Measurements from ENCODE around the gene PROC. TPM values are rescaled to one million over a fixed set of nuclear protein-coding genes. Genes with fewer than 3 reads are reported as not detected.

Gene PROC
- polyA plus RNA-seq, 1 experiment = not detected

DNA sequence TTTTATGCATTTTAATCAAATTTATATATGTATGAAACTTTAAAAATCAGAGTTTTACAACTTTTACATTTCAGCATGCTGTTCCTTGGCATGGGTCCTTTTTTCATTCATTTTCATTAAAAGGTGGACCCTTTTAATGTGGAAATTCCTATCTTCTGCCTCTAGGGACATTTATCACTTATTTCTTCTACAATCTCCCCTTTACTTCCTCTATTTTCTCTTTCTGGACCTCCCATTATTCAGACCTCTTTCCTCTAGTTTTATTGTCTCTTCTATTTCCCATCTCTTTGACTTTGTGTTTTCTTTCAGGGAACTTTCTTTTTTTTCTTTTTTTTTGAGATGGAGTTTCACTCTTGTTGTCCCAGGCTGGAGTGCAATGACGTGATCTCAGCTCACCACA is 5.7 kb downstream of the PROC start:
- Histone ChIP-seq H3K4me3 (ENCODE audit: low read depth, low read length) (peak overlapping the region; percentile 48), H3K27me3 (ENCODE audit: control insufficient read depth, insufficient read depth, low read length) (peaks cover 19% of the 10 kb centered on the region), H3K9me3 (ENCODE audit: control insufficient read depth, insufficient read depth, low read length) (no peaks in the 10 kb centered on the region; the same call in 1 of the 2 replicates), H3K27ac (ENCODE audit: low read depth, low read length) (no peak overlapping the region)
- ChIA-PET POLR2A (no interaction called here), CTCF (interaction anchor here (2.0 kb wide), 1 partner anchor 58 kb away, joined by 6 read pairs; no protein-coding TSS in a partner anchor)
- no peak for DNase-seq (ENCODE audit: low read depth, low spot score)
- TF ChIP-seq, protein P1, sequence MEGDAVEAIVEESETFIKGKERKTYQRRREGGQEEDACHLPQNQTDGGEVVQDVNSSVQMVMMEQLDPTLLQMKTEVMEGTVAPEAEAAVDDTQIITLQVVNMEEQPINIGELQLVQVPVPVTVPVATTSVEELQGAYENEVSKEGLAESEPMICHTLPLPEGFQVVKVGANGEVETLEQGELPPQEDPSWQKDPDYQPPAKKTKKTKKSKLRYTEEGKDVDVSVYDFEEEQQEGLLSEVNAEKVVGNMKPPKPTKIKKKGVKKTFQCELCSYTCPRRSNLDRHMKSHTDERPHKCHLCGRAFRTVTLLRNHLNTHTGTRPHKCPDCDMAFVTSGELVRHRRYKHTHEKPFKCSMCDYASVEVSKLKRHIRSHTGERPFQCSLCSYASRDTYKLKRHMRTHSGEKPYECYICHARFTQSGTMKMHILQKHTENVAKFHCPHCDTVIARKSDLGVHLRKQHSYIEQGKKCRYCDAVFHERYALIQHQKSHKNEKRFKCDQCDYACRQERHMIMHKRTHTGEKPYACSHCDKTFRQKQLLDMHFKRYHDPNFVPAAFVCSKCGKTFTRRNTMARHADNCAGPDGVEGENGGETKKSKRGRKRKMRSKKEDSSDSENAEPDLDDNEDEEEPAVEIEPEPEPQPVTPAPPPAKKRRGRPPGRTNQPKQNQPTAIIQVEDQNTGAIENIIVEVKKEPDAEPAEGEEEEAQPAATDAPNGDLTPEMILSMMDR (IDR thresholded peaks at IDR 0.05; ENCODE audit: low read depth, low read length) = no peak

DNA sequence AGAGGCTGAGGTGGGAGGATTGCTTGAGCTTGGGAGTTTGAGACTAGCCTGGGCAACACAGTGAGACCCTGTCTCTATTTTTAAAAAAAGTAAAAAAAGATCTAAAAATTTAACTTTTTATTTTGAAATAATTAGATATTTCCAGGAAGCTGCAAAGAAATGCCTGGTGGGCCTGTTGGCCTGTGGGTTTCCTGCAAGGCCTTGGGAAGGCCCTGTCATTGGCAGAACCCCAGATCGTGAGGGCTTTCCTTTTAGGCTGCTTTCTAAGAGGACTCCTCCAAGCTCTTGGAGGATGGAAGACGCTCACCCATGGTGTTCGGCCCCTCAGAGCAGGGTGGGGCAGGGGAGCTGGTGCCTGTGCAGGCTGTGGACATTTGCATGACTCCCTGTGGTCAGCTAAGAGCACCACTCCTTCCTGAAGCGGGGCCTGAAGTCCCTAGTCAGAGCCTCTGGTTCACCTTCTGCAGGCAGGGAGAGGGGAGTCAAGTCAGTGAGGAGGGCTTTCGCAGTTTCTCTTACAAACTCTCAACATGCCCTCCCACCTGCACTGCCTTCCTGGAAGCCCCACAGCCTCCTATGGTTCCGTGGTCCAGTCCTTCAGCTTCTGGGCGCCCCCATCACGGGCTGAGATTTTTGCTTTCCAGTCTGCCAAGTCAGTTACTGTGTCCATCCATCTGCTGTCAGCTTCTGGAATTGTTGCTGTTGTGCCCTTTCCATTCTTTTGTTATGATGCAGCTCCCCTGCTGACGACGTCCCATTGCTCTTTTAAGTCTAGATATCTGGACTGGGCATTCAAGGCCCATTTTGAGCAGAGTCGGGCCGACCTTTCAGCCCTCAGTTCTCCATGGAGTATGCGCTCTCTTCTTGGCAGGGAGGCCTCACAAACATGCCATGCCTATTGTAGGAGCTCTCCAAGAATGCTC is 6.6 kb downstream of the PROC start:
- DNase-seq (ENCODE audit: low read depth, low spot score) = no peak
- Histone ChIP-seq H3K27me3 (ENCODE audit: control insufficient read depth, insufficient read depth, low read length) (peaks cover 19% of the 10 kb centered on the region), H3K27ac (ENCODE audit: low read depth, low read length) (no peak overlapping the region), H3K9me3 (ENCODE audit: control insufficient read depth, insufficient read depth, low read length) (no peaks in the 10 kb centered on the region; the same call in 1 of the 2 replicates), H3K4me3 (ENCODE audit: low read depth, low read length) (no peak overlapping the region)
- POLR2A ChIA-PET = no interaction called here
- CTCF ChIA-PET = interaction anchor here (1.8 to 2.0 kb wide), 2 partner anchors 57 to 101 kb away, joined by 5 to 6 read pairs; no protein-coding TSS in a partner anchor
- TF ChIP-seq, protein P1 (IDR thresholded peaks at IDR 0.05; ENCODE audit: low read depth, low read length) = no peak

DNA sequence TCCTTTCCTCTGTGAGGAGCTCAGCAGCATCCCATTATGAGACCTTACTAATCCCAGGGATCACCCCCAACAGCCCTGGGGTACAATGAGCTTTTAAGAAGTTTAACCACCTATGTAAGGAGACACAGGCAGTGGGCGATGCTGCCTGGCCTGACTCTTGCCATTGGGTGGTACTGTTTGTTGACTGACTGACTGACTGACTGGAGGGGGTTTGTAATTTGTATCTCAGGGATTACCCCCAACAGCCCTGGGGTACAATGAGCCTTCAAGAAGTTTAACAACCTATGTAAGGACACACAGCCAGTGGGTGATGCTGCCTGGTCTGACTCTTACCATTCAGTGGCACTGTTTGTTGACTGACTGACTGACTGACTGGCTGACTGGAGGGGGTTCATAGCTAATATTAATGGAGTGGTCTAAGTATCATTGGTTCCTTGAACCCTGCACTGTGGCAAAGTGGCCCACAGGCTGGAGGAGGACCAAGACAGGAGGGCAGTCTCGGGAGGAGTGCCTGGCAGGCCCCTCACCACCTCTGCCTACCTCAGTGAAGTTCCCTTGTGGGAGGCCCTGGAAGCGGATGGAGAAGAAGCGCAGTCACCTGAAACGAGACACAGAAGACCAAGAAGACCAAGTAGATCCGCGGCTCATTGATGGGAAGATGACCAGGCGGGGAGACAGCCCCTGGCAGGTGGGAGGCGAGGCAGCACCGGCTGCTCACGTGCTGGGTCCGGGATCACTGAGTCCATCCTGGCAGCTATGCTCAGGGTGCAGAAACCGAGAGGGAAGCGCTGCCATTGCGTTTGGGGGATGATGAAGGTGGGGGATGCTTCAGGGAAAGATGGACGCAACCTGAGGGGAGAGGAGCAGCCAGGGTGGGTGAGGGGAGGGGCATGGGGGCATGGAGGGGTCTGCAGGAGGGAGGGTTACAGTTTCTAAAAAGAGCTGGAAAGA is 7.6 kb downstream of the PROC start:
- CTCF ChIA-PET = interaction anchor here (1.8 kb wide), 1 partner anchor 102 kb away, joined by 5 read pairs; no protein-coding TSS in a partner anchor
- TF ChIP-seq, protein P1 (IDR thresholded peaks at IDR 0.05; ENCODE audit: low read depth, low read length) = no peak
- Histone ChIP-seq H3K27ac (ENCODE audit: low read depth, low read length) (no peak overlapping the region), H3K27me3 (ENCODE audit: control insufficient read depth, insufficient read depth, low read length) (peaks cover 19% of the 10 kb centered on the region), H3K9me3 (ENCODE audit: control insufficient read depth, insufficient read depth, low read length) (no peaks in the 10 kb centered on the region; the same call in 1 of the 2 replicates), H3K4me3 (ENCODE audit: low read depth, low read length) (no peak overlapping the region)
- DNase-seq (ENCODE audit: low read depth, low spot score) = no peak
- POLR2A ChIA-PET = no interaction called here

DNA sequence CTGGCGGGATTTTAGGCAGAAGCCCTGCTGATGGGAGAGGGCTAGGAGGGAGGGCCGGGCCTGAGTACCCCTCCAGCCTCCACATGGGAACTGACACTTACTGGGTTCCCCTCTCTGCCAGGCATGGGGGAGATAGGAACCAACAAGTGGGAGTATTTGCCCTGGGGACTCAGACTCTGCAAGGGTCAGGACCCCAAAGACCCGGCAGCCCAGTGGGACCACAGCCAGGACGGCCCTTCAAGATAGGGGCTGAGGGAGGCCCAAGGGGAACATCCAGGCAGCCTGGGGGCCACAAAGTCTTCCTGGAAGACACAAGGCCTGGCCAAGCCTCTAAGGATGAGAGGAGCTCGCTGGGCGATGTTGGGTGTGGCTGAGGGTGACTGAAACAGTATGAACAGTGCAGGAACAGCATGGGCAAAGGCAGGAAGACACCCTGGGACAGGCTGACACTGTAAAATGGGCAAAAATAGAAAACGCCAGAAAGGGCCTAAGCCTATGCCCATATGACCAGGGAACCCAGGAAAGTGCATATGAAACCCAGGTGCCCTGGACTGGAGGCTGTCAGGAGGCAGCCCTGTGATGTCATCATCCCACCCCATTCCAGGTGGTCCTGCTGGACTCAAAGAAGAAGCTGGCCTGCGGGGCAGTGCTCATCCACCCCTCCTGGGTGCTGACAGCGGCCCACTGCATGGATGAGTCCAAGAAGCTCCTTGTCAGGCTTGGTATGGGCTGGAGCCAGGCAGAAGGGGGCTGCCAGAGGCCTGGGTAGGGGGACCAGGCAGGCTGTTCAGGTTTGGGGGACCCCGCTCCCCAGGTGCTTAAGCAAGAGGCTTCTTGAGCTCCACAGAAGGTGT is 8.5 kb downstream of the PROC start:
- H3K4me3 ChIP-seq (ENCODE audit: low read depth, low read length) = no peak overlapping the region
- ChIA-PET POLR2A (no interaction called here), CTCF (interaction anchor here (1.0 kb wide), 1 partner anchor 103 kb away, joined by 3 read pairs; no protein-coding TSS in a partner anchor)
- H3K9me3 ChIP-seq (ENCODE audit: control insufficient read depth, insufficient read depth, low read length) = no peaks in the 10 kb centered on the region; the same call in 1 of the 2 replicates
- no peak for DNase-seq (ENCODE audit: low read depth, low spot score)
- TF ChIP-seq, protein P1 (IDR thresholded peaks at IDR 0.05; ENCODE audit: low read depth, low read length) = no peak
- no peak overlapping the region for H3K27ac ChIP-seq (ENCODE audit: low read depth, low read length)
- peaks cover 17% of the 10 kb centered on the region for H3K27me3 ChIP-seq (ENCODE audit: control insufficient read depth, insufficient read depth, low read length)

Data from AG04450 (cell line).